Measurements from ENCODE around the gene FGD3.
"Not testable (repeated sequence)": the region's sequence is repeated elsewhere in the genome, so short reads cannot be mapped to it uniquely, and the experiment has no call there.

Gene FGD3

DNA sequence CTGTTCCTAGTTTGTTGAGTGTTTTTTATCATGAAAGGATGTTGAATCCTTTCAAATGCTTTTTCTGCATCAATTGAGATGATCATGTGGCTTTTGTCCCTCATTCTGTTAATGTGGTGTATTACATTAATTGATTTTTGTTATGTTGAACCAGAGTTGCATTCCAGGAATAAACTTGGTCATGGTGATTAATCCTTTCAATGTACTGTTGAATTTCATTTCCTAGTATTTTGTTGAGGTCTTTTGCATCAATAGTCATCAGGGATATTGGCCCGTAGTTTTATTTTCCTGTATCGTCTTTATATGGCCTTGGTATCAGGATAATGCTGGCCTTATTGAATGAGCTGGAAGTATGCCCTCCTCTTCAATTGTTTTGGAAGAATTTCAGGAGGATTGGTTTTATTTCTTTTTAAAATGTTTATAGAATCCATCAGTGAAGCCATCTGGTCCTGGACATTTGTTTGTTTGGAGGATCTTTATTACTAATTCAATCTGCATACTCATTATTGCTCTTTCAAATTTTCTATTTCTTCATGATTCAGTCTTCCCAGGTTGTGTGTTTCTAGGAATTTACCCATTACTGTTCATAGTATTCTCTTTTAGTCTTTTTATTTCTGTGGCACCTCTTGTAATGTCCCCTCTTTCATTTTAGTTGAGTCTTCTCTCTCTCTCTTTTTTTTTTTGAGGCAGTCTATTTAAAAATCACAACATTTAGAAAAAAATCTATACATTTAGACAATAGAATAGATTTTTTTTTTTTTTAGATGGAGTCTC is 32.1 kb downstream of the FGD3 start:
- DNase-seq: no peak

DNA sequence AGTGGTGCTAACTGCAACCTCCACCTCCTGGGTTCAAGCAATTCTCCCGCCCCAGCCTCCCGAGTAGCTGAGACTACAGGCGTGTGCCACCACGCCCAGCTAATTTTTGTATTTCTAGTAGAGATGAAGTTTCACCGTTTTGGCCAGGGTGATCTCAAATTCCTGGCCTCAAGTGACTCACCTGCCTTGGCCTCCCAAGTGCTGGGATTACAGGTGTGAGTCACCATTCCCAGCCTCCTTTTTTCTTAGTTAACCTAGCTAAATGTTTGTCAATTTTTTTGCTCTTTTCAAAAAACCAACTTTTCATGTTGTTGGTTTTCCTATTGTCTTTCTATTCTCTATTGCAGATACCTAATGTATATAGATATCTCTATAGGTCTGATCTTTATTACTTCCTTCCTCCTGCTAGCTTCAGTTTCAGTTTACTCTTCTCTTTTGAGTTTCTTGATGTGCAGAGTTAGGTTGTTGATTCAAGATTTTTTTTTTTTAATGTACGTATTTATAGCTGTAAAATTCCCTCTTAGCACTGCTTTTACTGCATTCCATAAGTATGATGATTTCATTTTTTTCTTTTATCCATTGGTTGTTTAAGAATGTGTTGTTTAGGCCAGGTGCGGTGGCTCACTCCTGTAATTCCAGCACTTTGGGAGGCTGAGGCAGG is 32.9 kb downstream of the FGD3 start:
- DNase-seq: no peak

DNA sequence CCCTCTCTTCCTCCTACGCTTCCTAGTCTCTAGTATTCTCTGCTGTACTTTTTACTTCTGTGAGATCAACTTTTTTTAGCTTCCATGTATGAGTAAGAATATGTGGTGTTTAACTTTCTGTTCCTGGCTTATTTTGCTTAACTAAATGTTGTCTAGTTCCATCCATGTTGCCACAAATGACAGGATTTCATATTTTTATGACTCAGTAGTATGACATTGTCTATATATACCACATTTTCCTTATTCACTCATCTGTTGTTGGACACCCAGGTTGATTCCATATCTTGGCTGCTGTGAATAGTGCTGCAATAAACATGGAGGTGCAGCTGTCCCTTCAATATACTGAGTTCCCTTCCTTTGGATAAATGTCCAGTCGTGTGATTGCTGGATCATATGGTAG is 34.8 kb downstream of the FGD3 start:
- DNase-seq: no peak

DNA sequence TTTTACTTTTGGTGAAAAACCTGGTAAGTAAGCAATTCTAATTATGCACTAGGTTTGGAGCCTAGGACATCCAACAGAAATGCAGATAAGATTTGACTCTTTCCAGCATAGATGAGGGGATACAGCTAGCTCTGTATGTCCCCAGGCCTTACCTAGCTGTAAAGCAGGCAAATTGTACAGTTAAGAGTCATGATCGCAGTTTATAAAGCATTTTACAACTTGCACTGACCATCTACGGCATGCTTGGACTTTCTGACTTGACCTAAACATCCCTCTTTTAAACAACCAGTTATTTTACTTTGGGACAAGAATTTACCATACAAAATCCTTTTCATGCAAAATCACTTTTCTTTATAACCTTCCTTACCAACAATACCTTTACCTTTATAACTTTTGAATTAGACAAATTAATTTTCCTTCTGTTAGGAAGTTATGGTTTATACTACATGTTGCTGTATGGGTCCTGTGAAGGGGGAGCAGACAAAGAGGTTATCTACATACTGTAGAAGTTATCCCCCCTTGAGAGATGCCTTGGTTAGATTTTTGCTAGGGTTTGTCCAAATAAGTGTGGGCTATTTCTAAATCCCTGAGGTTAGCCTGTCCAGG is 36.8 kb downstream of the FGD3 start:
- no peak for DNase-seq

DNA sequence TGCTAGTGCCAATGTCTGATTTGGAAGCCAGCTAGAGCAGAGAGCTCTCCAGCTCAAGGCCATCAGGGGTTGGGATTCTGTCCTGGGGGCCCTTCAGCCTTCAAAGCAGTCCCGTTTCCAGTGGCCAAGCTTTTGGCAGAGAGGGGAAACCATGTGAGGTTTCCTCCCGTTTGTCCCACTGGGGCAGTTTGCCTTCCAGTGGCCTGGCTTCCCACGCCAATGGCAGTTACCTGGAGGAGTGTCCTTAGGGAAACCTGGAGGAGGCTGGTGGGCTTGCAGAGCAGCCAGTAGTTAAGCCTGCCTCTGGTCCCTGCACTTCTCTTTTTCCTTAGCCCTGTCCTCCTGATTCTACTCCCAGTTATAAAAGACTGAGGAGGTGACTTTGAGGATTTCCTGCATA is 37.7 kb downstream of the FGD3 start:
- no peak for DNase-seq

DNA sequence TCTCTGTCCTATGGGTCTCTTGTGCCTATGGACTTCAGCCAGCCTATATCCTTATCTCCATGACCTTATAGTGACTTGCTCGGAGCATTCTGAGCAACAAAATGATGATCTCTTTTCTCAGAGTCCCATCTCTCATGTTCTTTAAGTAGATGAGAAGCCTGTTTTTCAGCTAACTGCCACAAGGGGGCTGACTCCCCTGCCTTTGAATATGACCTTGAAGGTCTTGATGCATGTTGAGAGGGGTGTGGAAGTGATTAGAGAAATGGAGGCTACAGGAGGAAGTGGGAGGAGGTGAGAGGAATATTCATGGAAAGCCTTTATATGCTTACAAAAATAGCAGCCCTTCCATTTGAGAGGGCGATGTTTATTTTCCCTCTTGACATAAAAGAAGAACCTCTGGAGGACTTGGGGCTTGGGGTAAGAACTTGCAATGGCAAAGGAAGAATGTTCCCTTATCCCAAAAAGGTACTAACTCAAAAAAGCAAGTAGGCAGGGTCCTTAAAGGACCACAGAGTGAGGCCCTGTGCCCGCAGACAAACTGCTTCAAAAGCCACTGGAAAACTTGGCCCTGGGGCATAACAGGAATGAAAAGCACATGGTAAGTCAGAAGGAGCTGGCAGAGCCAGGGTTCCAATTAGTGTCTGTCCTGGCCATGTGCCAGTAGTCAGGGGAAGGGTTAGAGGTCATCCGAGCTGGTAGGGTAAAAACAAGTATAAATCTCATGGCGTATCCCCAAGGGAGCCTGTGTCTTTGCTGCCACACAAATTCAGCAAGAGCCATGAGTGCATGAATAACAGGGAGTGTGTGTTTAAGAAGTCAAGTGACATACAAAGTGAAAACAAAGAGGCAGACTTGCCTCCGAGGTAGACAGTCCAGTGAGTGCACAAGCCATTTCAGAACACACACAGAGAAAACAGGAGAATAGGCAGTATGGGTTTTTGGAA is 39.1 kb downstream of the FGD3 start:
- no peak for DNase-seq

DNA sequence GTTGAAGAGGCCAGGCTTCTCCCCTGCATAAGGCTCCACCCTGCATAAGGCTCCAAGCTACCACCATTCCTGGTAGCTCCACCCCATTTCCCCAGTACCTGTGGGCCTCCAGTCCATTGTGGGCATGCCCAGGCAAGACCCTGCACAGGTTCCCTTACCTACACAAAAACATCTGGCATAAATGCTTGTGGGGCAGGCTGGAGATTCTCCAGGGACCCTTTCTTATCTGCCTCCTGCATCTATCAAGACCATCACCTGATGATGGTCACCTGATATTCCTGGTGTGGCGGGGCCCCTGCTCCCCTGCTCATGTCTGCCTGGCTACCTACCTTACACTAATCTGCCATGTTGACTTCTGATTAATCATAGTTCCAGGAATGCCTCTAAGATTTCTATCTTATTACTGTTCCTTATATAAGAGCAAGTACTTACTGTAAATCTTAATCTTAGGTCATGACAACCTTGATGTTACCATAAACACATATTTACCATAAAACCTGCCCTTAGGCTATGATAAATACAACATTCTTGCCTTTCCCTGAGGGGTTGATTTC is 41.0 kb downstream of the FGD3 start:
- no peak for DNase-seq

DNA sequence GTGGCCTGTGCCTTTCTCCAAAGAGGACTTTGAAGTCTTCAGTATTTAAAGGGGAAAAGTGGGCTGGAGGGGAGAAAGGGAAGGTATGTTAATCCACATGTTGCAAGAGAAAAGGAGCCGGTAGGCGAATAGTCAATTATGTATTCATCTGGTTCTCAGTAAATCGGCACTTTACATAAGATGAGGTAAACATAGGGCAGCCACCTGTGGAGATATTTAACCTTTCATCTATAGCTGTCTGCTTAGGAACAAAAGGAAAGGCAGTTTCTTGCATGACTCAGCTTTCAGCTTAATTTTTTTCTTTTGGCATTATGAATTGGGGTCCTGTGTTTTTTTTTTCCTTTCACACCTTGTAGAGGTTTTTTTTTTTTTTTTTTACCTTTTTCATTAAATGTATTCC is 42.2 kb downstream of the FGD3 start:
- DNase-seq: no peak

DNA sequence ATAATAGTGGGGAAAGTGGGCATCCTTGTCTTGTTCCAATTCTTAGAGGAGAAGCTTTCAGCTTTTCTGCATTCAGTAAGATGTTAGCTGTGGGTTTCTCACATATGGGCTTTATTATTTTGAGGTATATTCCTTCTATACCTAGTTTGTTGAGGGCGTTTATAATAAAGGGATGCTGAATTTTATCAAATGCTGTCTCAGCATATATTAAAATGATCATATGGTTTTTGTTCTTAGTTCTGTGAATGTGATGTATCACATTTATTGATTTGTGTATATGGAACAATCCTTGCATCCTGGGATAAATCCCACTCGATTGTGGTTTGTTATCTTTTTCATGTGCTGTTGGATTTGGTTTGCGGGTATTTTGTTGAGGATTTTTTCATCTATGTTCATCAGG is 43.1 kb downstream of the FGD3 start:
- DNase-seq: no peak

DNA sequence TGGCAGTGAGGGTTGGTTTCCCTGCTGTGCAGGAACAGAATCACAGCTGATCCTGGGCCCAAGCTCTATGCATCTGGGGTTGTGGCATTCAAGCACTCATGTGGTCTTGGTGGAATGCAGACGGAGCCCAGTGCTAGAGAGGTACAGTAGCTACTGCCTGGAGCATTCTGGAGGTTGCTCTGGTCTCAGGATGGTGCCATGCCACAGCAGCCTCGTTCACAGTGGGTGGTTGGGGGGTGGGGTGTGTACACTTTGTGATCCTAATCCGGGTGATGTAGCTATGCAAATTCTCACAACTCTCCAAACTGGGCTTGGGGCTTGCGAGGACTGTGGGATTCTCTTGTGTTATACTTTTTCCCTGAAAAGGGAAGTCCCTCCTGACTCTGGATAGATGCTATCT is 45.2 kb downstream of the FGD3 start:
- DNase-seq: no peak

DNA sequence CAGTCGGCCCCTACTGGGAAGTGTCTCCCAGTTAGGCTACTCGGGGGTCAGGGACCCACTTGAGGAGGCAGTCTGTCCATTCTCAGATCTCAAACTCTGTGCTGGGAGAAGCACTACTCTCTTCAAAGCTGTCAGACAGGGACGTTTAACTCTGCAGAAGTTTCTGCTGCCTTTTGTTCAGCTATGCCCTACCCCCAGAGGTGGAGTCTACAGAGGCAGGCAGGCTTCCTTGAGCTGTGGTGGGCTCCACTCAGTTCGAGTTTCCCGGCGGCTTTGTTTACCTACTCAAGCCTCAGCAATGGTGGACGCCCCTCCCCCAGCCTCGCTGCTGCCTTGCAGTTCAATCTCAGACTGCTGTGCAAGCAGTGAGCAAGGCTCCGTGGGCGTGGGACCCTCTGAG is 51.5 kb downstream of the FGD3 start:
- DNase-seq: not testable (repeated sequence)

DNA sequence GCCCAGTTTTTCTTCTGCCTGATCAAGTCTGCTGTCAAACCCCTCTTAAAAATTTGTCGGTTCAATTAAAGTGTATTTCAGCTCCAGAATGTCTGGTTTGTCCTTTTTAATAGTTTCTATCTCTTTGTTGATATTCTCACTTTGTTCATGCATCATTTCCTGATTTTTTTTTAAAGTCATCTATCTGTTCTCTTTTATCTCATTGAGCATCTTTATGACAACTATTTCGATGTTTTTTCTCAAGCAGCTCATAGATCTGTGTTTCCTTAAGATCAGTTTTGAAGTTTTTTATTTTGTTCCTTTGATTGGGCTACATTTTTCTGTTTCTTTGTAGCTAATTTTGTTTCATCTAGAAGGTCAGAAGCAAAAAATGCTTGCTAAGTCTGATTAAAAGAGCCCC is 53.7 kb downstream of the FGD3 start:
- no peak for DNase-seq

DNA sequence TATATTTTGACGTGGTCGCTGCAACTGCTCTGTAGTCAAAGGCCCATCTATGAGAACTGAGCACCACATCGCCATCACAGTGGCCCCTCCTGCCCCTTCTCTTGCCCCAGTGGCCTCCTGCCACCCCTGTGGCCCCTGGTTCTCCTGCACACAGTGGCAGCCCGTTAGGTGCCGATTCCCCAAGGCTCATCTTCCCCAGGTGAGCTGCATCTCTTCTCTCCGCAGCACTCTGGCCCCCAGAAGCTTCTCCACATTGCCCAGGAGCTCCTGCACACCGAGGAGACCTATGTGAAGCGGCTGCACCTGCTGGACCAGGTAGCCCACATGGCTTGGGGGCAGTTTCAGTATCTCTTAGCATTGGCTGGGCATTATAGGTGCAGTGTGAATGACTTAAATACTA is 55.4 kb downstream of the FGD3 start:
- no peak for DNase-seq

DNA sequence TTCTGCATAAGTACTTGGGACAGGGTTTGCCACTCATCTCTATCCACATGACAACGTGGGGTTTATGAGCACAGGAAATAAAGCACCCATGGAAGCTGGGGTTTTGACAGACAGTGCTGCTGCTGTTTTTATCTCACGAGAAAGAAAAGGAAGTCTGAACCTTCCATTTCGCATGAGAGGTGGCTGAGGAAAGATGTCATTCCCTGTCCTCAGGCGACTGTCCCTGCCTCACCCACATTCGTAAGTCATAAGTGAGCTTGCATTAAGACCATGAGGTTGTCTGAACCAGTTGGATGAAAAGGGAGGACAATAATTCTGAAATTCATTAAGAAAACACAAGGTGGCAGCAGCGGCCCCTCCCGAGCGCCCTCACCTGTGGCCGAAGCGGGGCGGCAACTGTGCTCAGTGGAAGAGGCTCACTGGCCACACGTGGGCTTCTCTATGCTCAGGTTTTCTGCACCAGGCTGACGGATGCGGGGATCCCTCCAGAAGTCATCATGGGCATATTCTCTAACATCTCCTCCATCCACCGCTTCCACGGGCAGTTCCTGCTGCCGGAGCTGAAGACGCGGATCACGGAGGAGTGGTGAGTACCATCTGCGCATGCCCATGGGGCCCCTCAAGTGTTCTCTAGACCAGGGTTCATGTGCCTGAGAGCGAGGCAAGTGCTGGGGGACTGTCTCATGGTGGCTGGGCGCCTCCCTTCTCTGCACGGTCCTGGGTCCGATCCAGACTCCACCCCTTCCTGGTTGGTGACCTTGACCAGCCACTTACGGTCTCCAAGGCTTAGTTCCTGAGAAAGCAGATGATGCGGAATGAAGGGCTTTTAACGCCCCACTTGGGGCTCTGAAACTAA is 56.5 kb downstream of the FGD3 start:
- peak; percentile 66 for DNase-seq

DNA sequence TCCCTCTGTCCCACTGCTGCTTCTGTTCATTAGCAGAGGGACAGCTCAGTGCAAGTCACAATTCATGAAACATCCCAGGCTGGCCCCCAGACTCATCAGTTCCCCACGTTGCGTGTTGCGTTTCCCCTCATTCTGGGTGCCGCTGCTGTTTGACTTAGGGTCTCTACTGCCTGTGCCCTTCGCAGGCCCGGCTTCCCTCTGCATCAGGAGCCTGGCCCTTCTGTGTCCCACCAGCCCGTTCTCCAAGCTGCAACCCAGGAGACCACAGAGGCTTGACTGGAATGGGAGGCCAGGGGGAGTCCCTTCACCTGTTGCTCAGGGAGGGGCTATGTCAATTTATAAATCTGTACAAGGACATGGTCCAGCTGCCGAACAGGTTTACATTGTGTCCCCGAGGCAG is 57.2 kb downstream of the FGD3 start:
- no peak for DNase-seq

DNA sequence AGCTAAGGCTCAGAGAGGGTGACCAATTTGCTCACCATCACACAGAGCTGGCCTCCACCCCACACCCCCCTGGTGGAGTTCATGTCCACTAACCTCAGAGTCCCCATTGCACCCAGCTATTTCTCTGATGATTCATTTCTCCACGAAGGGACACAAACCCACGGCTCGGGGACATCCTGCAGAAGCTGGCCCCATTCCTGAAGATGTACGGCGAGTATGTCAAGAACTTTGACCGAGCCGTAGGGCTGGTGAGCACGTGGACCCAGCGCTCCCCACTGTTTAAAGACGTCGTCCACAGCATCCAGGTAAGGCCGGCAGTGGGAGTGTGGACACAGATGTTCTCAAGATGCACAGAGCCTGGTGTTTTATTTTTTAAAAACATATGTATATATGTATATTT is 58.6 kb downstream of the FGD3 start:
- DNase-seq: no peak

DNA sequence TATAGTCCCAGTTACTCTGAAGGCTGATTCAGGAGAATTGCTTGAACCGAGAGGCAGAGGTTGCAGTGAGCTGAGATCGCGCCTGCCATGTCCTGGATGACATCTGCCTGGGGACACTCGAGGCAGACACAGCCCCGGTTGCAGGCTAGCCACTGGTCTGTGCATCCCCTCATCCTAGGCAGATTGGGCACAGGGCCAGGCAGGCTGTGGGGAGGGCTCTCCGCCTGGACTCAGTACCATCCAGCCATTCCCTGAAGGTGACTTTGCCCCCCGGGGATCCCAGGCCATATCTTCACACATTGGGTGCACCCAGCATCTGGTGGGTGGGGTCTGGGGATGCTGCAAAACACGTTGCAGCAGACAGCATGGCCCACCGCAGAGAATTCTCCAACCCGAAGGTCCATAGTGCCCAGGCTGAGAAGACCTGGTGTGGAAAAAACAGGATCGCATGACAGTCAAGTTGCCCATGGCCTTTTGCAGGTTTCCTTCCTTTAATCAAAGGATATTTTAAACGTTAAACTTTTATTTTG is 60.3 kb downstream of the FGD3 start:
- DNase-seq: no peak

DNA sequence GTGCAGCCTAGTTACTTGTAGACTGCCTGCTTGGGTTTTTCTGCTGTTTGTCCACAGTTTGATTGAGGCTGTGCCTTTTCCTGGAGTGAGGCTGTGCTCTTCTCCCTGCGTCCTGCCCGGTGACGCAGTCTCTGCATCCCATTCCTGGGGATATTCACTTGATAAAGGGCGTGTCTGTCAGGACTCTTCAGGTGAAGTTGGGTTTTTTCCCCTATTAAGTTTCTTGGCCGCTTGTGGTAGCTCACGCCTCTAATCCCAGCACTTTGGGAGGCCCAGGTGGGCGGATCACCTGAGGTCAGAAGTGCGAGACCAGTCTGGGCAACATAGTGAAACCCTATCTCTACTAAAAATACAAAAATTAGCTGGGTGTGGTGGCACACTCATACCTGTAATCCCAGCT is 61.1 kb downstream of the FGD3 start:
- no peak for DNase-seq

DNA sequence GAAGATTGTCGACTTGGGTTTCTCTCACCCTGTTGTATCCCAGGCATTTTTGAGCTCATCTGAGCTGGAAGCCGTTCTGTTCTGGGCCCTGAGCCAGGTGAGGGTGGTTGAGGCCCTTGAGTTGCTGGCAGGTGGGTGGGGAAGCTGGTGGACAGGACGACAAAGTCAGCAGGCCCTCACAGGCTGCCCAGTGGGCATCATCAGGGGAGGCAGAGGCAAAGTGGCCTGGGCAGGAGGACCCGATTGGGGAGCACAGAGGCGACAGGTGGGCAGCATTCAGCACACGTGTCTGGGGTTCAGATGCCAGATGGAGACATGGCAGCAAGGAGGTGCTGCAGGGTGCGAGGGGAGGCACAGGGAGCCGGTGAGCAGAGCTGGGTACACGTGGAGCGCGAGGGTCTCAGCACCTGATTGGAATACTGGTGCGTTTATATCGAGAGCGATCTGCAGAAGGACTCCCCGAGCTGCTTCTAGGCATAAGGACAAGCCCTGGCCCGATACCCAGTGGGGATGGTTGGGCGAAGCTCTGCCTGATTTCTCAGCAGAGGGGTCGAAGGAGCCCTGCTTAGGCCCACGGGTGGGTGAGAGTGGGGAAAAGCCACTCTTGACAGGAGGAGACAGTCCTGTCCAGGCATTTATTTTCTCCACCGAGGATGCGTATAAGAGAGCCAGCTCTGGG is 62.2 kb downstream of the FGD3 start:
- no peak for DNase-seq

DNA sequence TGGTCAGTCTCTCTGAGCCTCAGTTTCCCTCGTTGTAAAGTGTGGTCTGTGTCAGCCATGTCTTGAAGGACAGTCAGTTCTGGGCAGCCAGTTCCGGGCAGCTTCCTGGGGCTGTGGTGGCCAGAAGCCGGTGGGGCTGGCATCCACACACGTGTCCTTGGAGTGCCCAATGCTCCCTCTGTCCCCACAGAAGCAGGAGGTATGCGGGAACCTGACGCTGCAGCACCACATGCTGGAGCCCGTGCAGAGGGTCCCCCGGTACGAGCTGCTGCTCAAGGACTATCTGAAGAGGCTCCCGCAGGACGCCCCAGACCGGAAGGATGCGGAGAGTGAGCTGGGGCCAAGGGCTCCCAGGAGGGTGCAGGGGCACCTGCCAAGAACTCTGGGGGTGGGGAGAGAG is 62.7 kb downstream of the FGD3 start:
- no peak for DNase-seq

DNA sequence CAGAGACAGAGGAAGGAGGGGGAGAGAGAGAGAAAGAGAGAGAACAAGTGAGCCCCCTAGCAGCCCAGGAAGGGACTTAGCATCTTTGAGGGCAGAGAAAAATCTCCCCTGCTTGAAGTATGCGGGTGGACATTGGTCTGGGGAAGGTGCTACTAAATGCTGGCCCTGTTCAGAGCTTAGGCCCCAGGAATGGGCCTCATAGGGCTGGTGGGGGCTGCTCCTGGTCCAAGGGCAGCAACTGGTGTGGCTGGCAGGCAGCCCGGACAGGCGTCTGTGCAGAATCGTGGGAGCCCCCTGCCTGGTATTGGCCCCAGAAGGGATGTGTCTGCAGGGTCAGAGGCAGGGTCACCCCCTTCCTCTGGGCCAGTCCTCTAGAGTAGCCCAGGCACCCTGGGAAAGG is 63.4 kb downstream of the FGD3 start:
- DNase-seq: no peak

Data from right forelimb (tissue), 1 donor.